ENCODE results near the gene SORT1. TPM values are rescaled to one million over a fixed set of nuclear protein-coding genes. Genes with fewer than 3 reads are reported as not detected.

Gene SORT1
- total and polyA plus RNA-seq, 2 of the 13 experiments (the other 11 are each of a cell fraction or from before 2014, with no cell fraction given) = 32.4 to 93.0 TPM

GRCh38 chr1:109263597-109264378 is 133.9 kb downstream of the SORT1 start (continued):
- TF ChIP-seq ATF5 (CRISPR knock-in tag; IDR thresholded peaks at IDR 0.05; ENCODE audit: low read depth) = 0 out of 2 replicates have a peak, but pooled peaks have one; percentile 49
- TF ChIP-seq MYNN (CRISPR knock-in tag; IDR thresholded peaks at IDR 0.05; ENCODE audit: low read depth) = no peak
- TF ChIP-seq NCOA2 (CRISPR knock-in tag; IDR thresholded peaks at IDR 0.05) = no peak
- TF ChIP-seq ZNF318 (CRISPR knock-in tag; IDR thresholded peaks at IDR 0.05) = peak; percentile 85; the same call in 1 of the 2 replicates
- TF ChIP-seq NKX3-1 (CRISPR knock-in tag; IDR thresholded peaks at IDR 0.05) = no peak
- peak; percentile 96; the same call in 1 of the 2 replicates for TF ChIP-seq ZBTB4 (CRISPR knock-in tag; IDR thresholded peaks at IDR 0.05; ENCODE audit: borderline replicate concordance)
- TF ChIP-seq ZNF891 (CRISPR knock-in tag; IDR thresholded peaks at IDR 0.05) = peak; percentile 84; the same call in 1 of the 2 replicates
- no peak for TF ChIP-seq TBX3 (IDR thresholded peaks at IDR 0.05; ENCODE audit: borderline replicate concordance)
- TF ChIP-seq ZBED4 (CRISPR knock-in tag; IDR thresholded peaks at IDR 0.05; ENCODE audit: borderline replicate concordance) = peak; percentile 42; the same call in 1 of the 2 replicates
- TF ChIP-seq NPAS2 (CRISPR knock-in tag; IDR thresholded peaks at IDR 0.05; ENCODE audit: borderline replicate concordance) = no peak
